H9 (cell line): ENCODE measurements around the gene DPP10. TPM values are rescaled to one million over a fixed set of nuclear protein-coding genes. Genes with fewer than 3 reads are reported as not detected.

Source experiments
- DNase-seq: peaks from one replicate; pipeline ENCODE4 v3.0.0-alpha.2; 2017
- H2AFZ ChIP-seq: one replicate; pipeline ENCODE4 v1.6.1; 2013; ENCODE audit warnings: mild to moderate bottlenecking, low read length, control low read depth, moderate library complexity
- H2AK5ac ChIP-seq: 2 replicates; pipeline ENCODE4 v1.6.1; 2013; ENCODE audit warnings: low read length, control low read depth, mixed read lengths; ENCODE audit not compliant: insufficient read length
- H2BK120ac ChIP-seq: one replicate; pipeline ENCODE4 v1.6.1; 2013; ENCODE audit warnings: low read depth, mild to moderate bottlenecking, low read length, control low read depth, inconsistent platforms; ENCODE audit not compliant: poor library complexity, severe bottlenecking
- H2BK12ac ChIP-seq: 2 replicates; pipeline ENCODE4 v1.6.1; 2013; ENCODE audit warnings: low read length, control low read depth, mixed read lengths, low read depth; ENCODE audit not compliant: insufficient read length
- H2BK15ac ChIP-seq: 2 replicates; pipeline ENCODE4 v1.6.1; 2013; ENCODE audit warnings: low read depth, low read length, control low read depth
- H2BK20ac ChIP-seq: one replicate; pipeline ENCODE4 v1.6.1; 2013; ENCODE audit warnings: low read depth, mild to moderate bottlenecking, low read length, control low read depth, inconsistent platforms; ENCODE audit not compliant: poor library complexity, severe bottlenecking
- H2BK5ac ChIP-seq: 2 replicates; pipeline ENCODE4 v1.6.1; 2013; ENCODE audit warnings: low read length, control low read depth, mixed read lengths; ENCODE audit not compliant: insufficient read length
- H3K14ac ChIP-seq: 2 replicates; pipeline ENCODE4 v1.6.1; 2013; ENCODE audit warnings: low read length, control low read depth; ENCODE audit not compliant: insufficient read depth
- H3K18ac ChIP-seq: 2 replicates; pipeline ENCODE4 v1.6.1; 2013; ENCODE audit warnings: low read depth, mild to moderate bottlenecking, mixed read lengths, low read length, control low read depth; ENCODE audit not compliant: insufficient read length
- H3K23ac ChIP-seq: 2 replicates; pipeline ENCODE4 v1.6.1; 2013; ENCODE audit warnings: low read length, control low read depth, mixed read lengths, low read depth; ENCODE audit not compliant: insufficient read length
- H3K23me2 ChIP-seq: 2 replicates; pipeline ENCODE4 v1.6.1; 2013; ENCODE audit warnings: low read depth, mild to moderate bottlenecking, mixed read lengths, low read length, control low read depth; ENCODE audit not compliant: insufficient read length, poor library complexity, severe bottlenecking
- H3K27ac ChIP-seq: 2 replicates; pipeline ENCODE4 v1.5.1; 2013; ENCODE audit warnings: low read length, control low read depth, mixed read lengths, low read depth; ENCODE audit not compliant: insufficient read length
- H3K27me3 ChIP-seq: 2 replicates; pipeline ENCODE4 v1.6.1; 2013; ENCODE audit warnings: low read length, control low read depth, inconsistent platforms; ENCODE audit not compliant: insufficient read depth
- H3K4ac ChIP-seq: 2 replicates; pipeline ENCODE4 v1.6.1; 2013; ENCODE audit warnings: low read depth, mild to moderate bottlenecking, control low read depth, inconsistent platforms, low read length, moderate library complexity
- H3K4me1 ChIP-seq: 2 replicates; pipeline ENCODE4 v1.6.1; 2013; ENCODE audit warnings: low read length, control low read depth, inconsistent platforms; ENCODE audit not compliant: insufficient read depth
- H3K4me2 ChIP-seq: 2 replicates; pipeline ENCODE4 v1.6.1; 2013; ENCODE audit warnings: low read length, control low read depth, mixed read lengths; ENCODE audit not compliant: insufficient read length, insufficient read depth
- H3K56ac ChIP-seq: 2 replicates; pipeline ENCODE4 v1.6.1; 2013; ENCODE audit warnings: low read depth, mild to moderate bottlenecking, mixed read lengths, low read length, control low read depth; ENCODE audit not compliant: insufficient read length
- H3K79me1 ChIP-seq: 2 replicates; pipeline ENCODE4 v1.6.1; 2013; ENCODE audit warnings: low read depth, mild to moderate bottlenecking, moderate library complexity, low read length, control low read depth, inconsistent platforms; ENCODE audit not compliant: insufficient read depth, poor library complexity, severe bottlenecking
- H3K79me2 ChIP-seq: 2 replicates; pipeline ENCODE4 v1.6.1; 2013; ENCODE audit warnings: low read length, control low read depth, inconsistent platforms; ENCODE audit not compliant: insufficient read depth
- H3K9ac ChIP-seq: 2 replicates; pipeline ENCODE4 v1.6.1; 2013; ENCODE audit warnings: low read length, control low read depth, mixed read lengths; ENCODE audit not compliant: insufficient read length; ENCODE audit errors: extremely low read depth
- H3K9me3 ChIP-seq: one replicate; pipeline ENCODE4 v1.6.1; 2013; ENCODE audit warnings: low read depth, low read length, inconsistent platforms; ENCODE audit not compliant: control insufficient read depth
- H3T11ph ChIP-seq: one replicate; pipeline ENCODE4 v1.6.1; 2013; ENCODE audit warnings: mild to moderate bottlenecking, low read length, control low read depth, inconsistent platforms
- H4K20me1 ChIP-seq: one replicate; pipeline ENCODE4 v1.6.1; 2013; ENCODE audit not compliant: control insufficient read depth, insufficient read length, insufficient read depth
- H4K5ac ChIP-seq: 2 replicates; pipeline ENCODE4 v1.6.1; 2013; ENCODE audit warnings: low read depth, mild to moderate bottlenecking, mixed read lengths, low read length, control low read depth; ENCODE audit not compliant: insufficient read length
- H4K8ac ChIP-seq: replicated peaks from 2 replicates; pipeline ENCODE4 v1.6.1; 2013; ENCODE audit warnings: low read length, control low read depth, mixed read lengths, low read depth; ENCODE audit not compliant: insufficient read length
- H4K91ac ChIP-seq: 2 replicates; pipeline ENCODE4 v1.6.1; 2013; ENCODE audit warnings: low read depth, mild to moderate bottlenecking, moderate library complexity, mixed read lengths, low read length, control low read depth; ENCODE audit not compliant: insufficient read length
- H3K27ac Mint-ChIP-seq, 3 experiments: 2 replicates in 2 of 3; 3 replicates in 1 of 3; pipeline ENCODE4 v1.8.0; 2020 to 2021; ENCODE audit warnings: mixed read lengths in 3 of 3, mild to moderate bottlenecking in 1 of 3, moderate library complexity in 1 of 3
- H3K27me3 Mint-ChIP-seq: 2 replicates; pipeline ENCODE4 v1.8.0; 2021; ENCODE audit warnings: low read depth, mild to moderate bottlenecking, moderate library complexity, mixed read lengths
- H3K36me3 Mint-ChIP-seq, 3 experiments: 2 replicates in 2 of 3; 3 replicates in 1 of 3; pipeline ENCODE4 v1.8.0; 2020 to 2021; ENCODE audit warnings: low read depth in 3 of 3, mixed read lengths in 3 of 3; ENCODE audit not compliant: insufficient read depth in 1 of 3
- H3K4me1 Mint-ChIP-seq, 2 experiments: 2 replicates each; pipeline ENCODE4 v1.8.0; 2020; ENCODE audit warnings: mixed read lengths in 2 of 2
- H3K4me3 Mint-ChIP-seq, 2 experiments: 2 replicates in 1 of 2; 3 replicates in 1 of 2; pipeline ENCODE4 v1.8.0; 2020 to 2021; ENCODE audit warnings: mild to moderate bottlenecking in 2 of 2, mixed read lengths in 2 of 2, moderate library complexity in 1 of 2
- H3K9me3 Mint-ChIP-seq, 2 experiments: 2 replicates in 1 of 2; 3 replicates in 1 of 2; pipeline ENCODE4 v1.8.0; 2020; ENCODE audit warnings: mild to moderate bottlenecking in 2 of 2, mixed read lengths in 2 of 2, moderate library complexity in 1 of 2
- WGBS: extraction: QIAGEN DNeasy Blood & Tissue Kit; methylation state at CpG from one replicate; pipeline ENCODE4 v1.1.7; 2013; ENCODE audit warnings: missing lambda C conversion rate, low lambda C conversion rate, mixed read lengths; ENCODE audit not compliant: insufficient read length; ENCODE audit errors: extremely low coverage; 5-methylcytosine and 5-hydroxymethylcytosine counted together
- total RNA-seq: library from RNA; stranded (reverse); gene quantifications from 2 replicates; pipeline ENCODE4 v1.2.1, GENCODE V29; 2021
- TF ChIP-seq, protein P1 (sequence below): fragments of 200-600 bp; sonication (generic); conservative IDR thresholded peaks from 3 replicates; pipeline ENCODE4 v1.8.0; 2021; ENCODE audit warnings: antibody characterized with exemption, mild to moderate bottlenecking

DPP10 gene
- total RNA-seq, 1 experiment from 2014 or later: 11.3 TPM

DNA sequence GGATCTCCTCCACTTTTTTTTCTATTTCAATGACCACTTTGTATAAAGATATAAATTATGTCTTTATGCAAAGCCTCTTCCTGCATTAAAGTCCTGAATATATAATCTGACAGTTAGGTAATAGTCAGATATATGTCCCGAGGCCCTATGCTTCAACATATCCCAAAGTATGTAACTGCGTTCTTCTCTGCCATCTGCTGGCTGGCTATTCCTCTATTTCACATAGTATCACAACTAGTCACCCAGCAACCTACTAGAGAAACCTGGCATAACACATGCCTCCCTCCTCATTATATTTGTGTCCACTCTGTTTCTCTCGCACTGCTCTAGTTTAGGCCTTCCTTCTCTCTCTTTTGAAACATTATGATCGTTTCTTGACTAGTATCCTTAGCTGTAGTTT is 640.8 kb downstream of the DPP10 start:
- no peak overlapping the region for H4K5ac ChIP-seq
- TF ChIP-seq, protein P1, sequence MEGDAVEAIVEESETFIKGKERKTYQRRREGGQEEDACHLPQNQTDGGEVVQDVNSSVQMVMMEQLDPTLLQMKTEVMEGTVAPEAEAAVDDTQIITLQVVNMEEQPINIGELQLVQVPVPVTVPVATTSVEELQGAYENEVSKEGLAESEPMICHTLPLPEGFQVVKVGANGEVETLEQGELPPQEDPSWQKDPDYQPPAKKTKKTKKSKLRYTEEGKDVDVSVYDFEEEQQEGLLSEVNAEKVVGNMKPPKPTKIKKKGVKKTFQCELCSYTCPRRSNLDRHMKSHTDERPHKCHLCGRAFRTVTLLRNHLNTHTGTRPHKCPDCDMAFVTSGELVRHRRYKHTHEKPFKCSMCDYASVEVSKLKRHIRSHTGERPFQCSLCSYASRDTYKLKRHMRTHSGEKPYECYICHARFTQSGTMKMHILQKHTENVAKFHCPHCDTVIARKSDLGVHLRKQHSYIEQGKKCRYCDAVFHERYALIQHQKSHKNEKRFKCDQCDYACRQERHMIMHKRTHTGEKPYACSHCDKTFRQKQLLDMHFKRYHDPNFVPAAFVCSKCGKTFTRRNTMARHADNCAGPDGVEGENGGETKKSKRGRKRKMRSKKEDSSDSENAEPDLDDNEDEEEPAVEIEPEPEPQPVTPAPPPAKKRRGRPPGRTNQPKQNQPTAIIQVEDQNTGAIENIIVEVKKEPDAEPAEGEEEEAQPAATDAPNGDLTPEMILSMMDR: peak; percentile 48; the same call in 2 of the 3 replicates

More for the DNA sequence above, 640.8 kb downstream of the DPP10 start:
- no peak overlapping the region for H3K9ac ChIP-seq
- H3T11ph ChIP-seq: no peak overlapping the region
- H3K4me1 ChIP-seq: no peaks in the 10 kb centered on the region
- no peak overlapping the region for H3K56ac ChIP-seq
- 0 out of 2 replicates have a peak, but pooled peaks cover 1% of the 10 kb centered on the region for H3K27me3 Mint-ChIP-seq
- no peak overlapping the region for H2BK120ac ChIP-seq
- DNase-seq: no peak
- no peak overlapping the region for H2AFZ ChIP-seq
- peaks cover 6 to 10% of the 10 kb centered on the region in 2 experiments; a peak in 3 of 5 replicates for H3K9me3 Mint-ChIP-seq
- H3K4me2 ChIP-seq: no peak overlapping the region
- no peak overlapping the region for H3K18ac ChIP-seq
- H2BK12ac ChIP-seq: no peak overlapping the region
- no peak overlapping the region for H3K27ac Mint-ChIP-seq
- no peak overlapping the region for H3K4ac ChIP-seq
- no peak overlapping the region for H2BK20ac ChIP-seq
- no peaks in the 10 kb centered on the region for H3K79me2 ChIP-seq
- H4K91ac ChIP-seq: no peak overlapping the region
- peaks cover 4 to 11% (median 6%) of the 10 kb centered on the region in 3 experiments; a peak in 5 of 7 replicates for H3K36me3 Mint-ChIP-seq
- H3K4me1 Mint-ChIP-seq: peaks cover 26 to 29% of the 10 kb centered on the region in 2 experiments
- H2AK5ac ChIP-seq: no peak overlapping the region
- H3K4me3 Mint-ChIP-seq: no peak overlapping the region
- H3K27me3 ChIP-seq: no peaks in the 10 kb centered on the region
- no peak overlapping the region for H3K27ac ChIP-seq
- H2BK5ac ChIP-seq: no peak overlapping the region
- H3K23me2 ChIP-seq: no peaks in the 10 kb centered on the region
- no peaks in the 10 kb centered on the region for H3K9me3 ChIP-seq
- WGBS: no CpG with 5 or more reads among the region's 4 CpGs
- no peaks in the 10 kb centered on the region for H3K79me1 ChIP-seq
- H4K20me1 ChIP-seq: no peaks in the 10 kb centered on the region
- H2BK15ac ChIP-seq: no peak overlapping the region
- no peak overlapping the region for H3K14ac ChIP-seq
- no peak overlapping the region for H4K8ac ChIP-seq
- H3K23ac ChIP-seq: no peak overlapping the region
